NCI-H2196 (cell line): ENCODE data around the gene CDR2L.

Experiments
- DNase-seq: peaks from one replicate; lab custom pipeline; 2025; ENCODE audit not compliant: unreplicated experiment; lab: John Stamatoyannopoulos, UW

Gene CDR2L

DNA sequence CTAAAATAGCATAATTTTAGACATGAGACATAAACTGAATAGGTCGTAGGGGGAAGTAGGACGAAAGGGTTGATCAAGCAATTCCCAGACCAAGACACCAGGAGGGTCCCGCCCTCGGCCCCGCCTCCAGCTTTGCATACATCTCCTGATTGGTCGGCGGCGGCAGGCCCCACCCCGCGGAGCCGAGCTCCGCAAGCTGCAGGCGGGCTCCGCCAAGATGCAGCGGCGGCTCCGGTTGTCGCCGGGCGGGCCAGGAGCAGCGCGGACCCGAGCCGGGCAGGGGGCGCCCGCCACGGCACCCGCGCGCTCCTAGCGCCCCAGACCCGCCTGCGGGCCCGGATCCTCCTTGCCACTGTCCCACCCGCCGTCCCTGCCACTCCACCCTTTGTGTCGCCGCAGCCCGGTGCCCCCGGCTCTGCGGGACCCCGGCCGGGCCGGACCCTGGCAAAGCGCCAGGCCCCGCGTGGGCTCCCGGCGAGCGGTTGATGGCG is at the start of gene CDR2L:
Gene CDR2L (plus strand): TSS at position 215 of the 491 bp plus-strand sequence. CDS start 412 bp downstream, outside the sequence.
- DNase-seq = peak; percentile 94

DNA sequence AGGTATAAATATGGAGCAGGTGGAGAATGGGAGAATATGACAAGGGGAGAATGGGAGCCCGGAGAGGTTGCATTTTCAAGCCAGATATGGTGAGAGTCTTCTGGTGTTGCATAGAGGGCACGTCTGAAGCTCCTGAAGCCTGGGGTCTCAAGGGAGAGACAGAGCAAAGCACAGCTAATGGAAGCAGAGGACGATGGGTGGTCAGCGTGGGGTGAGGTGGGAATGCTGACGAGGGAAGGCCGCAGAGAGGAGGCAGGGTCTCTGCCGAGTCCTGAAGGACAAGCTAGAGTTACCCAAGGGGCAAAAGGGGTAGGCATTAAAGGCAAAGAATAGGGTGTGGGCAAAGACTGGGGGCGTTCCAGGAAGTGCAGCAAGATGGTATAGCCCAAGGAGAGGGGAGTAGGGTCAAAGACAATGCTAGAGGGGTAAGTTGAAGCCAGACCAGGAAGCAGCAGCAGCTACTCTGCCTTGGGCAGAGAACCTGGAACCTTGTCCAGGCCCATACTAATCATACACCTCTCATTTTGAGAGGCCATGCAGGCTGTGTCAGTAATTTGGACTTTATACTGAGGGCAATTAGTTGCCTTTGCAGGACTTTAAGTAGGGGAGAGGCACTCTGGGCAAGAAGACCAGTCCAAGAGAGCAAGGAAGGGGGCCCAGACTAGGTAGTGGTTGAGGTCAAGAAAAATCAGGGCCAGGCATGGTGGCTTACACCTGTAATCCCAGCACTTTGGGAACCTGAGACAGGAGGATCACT is 49.1 kb upstream of the CDR2L start:
- DNase-seq = no peak

DNA sequence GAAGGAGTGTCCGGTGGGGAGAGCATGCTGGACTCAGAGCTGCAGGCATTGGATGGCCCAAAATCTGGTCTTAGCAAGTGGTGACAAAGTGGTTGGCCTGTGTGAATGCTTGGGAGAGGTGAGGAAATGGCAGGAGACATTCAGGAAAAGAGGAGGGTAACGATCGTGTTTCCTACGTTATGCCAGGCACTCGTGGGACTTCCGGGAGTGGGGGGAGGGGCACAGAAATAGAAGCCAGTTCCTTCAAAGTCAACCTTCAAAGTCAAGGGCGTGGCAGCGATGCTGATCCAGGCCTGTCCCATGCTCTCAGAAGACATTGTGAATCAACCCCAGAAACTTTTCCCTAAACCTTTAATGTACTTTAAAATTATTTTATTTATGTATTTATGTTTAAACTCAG is 47.9 kb upstream of the CDR2L start:
- DNase-seq = no peak

DNA sequence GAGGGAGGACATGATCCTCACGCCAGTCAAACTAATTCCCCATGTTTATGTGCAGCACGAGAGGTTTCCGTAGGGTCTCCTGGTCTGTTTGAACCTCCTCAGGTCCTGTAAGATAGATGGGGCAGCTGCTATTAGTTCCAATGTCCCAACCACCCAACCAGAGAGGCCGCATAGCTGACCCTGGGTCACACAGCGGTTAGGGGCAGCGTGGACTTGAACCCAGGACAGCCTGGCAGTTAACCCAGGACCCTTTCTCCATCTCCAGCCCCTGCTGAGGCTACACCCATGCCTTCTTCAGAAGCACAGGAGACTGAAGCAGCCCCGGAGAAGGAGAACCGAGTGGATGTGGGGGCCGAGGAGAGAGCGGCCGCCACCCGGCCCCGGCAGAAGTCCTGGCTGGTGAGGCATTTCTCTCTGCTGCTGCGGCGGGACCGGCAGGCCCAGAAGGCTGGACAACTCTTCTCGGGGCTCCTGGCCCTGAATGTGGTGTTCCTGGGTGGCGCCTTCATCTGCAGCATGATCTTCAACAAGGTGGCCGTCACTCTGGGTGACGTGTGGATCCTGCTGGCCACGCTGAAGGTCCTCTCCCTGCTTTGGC is 46.2 kb upstream of the CDR2L start:
- DNase-seq = no peak

DNA sequence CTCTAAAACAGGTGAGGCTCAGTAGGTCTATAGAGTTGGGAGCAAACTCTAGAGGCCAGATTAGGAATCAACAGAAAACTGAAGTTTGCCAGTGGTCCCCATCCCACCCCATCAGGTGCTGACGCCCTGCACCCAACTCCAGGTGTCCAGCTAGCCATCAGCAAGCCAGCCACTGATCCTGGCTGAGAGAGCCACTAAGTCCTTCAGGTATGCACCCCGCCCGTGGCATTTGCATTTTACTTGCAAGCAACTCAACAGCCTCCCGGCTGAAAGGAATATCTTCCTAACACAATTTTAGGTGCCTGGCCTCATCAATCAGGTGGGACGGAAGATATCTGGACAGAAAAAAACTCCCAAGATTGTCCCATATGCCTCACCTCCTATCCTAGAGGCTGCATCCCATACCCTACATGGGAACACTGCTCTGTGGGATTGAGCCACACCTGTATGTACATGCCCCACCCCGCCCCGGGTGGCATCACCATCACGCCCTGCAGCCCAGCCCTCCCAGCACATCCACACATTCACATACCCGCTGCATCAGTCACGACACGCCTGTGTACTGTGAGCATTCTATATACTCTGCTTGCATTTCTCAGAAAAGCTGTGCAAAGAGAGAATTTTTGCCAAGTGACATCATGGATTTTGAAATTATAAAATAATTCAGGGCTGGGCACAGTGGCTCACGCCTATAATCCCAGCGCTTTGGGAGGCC is 43.5 kb upstream of the CDR2L start:
- DNase-seq = no peak

DNA sequence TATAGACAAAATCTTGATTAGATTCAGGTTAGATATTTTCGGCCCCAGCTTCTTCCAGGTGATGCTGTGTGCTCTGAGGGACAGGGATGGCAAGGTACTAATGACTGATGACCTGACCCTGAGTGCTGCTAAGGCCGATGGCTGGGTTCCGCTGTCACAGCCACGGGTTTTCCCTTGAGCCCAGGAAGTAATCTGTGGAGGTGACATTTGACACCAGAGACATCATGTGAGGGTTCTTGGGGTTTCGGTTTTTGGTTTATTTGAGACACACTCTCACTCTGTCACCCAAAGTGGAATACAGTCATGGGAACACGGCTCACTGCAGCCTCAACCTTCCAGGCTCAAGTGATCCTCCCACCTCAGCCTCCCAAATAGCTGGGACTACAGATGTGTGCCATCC is 41.9 kb upstream of the CDR2L start:
- DNase-seq = no peak

DNA sequence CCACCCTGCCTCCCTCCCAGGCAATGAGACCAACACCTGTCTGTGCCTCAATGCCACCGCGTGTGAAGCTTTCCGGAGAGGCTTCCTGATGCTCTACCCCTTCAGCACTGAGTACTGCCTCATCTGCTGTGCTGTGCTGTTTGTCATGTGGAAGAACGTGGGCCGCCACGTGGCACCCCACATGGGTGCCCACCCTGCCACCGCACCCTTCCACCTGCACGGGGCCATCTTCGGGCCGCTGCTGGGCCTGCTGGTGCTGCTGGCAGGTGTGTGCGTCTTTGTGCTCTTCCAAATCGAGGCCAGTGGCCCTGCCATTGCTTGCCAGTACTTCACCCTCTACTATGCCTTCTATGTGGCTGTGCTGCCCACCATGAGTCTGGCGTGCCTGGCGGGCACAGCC is 40.8 kb upstream of the CDR2L start:
- no peak for DNase-seq

DNA sequence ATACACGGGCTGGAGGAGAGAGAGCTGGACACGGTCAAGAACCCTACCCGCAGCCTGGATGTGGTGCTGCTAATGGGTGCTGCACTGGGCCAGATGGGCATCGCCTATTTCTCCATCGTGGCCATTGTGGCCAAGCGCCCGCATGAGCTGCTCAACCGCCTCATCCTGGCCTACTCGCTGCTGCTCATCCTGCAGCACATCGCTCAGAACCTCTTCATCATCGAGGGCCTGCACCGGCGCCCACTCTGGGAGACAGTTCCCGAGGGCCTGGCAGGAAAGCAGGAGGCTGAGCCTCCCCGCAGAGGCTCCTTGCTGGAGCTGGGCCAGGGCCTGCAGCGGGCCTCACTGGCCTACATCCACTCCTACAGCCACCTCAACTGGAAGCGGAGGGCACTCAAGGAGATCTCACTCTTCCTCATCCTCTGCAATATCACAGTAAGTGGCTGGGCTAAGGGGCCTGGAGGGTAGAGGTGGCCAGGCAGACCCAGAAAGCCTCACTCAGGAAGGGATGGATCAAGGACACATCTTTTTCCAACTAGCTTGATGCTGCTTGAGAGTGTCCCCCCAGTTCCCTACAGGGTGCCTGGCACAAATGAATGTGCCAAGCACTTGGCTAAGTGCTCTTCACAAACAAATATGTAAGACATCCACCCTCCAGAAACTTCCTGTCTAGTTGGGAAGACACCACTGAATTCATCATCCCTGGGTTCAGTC is 40.2 kb upstream of the CDR2L start:
- no peak for DNase-seq

DNA sequence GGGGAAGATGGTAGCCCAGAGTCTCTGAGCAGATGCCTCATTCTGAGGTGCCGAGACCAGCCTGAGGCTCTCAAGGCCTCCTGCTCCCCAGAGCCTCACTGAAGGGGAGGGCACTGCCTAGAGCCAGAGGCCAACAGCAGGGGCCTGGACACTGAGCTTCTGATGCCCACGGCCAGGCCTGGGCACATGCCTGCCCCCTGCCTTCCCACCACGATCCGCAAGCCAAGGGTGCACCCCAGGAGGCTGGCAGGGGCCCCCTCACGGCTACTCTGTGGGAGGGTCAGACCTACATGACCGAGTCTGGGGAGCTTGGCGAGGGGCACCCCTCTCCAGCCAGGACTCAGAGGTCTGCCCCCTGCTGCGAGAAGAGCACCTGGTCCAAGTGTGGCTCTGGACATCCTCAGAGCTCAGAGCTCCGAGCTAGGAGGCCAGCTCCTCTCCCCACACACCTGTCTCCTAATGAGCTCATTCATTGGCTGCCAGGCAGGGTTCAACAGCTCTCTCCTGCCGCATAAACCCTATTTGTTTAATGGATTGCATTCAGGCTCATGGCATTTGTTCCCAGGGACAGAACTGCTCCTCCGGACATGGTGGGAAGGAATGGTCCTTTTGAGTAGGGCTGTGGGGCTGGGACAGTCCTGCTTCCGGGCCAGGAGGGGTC is 37.8 kb upstream of the CDR2L start:
- DNase-seq = peak; percentile 54

DNA sequence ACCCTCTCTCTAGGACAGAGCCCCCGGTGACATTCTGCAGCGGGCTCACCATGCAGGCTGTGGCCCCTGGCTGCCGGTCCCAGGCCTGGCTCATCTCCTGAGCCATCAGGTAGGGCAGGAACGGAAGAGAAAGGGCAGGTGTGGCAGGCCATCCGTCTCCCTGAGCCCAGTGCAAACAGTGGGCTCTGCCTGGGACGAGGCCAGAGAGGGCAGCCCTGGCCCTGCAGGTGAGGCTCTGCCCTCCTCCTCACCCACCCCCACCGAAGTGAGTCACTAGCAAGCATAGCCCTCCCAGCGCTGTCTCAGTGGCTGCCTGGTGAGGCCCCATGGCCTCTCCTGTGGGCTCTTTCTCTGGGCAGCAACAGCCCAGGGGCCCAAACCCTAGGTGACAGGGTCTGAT is 37.2 kb upstream of the CDR2L start:
- peak; percentile 56 for DNase-seq

DNA sequence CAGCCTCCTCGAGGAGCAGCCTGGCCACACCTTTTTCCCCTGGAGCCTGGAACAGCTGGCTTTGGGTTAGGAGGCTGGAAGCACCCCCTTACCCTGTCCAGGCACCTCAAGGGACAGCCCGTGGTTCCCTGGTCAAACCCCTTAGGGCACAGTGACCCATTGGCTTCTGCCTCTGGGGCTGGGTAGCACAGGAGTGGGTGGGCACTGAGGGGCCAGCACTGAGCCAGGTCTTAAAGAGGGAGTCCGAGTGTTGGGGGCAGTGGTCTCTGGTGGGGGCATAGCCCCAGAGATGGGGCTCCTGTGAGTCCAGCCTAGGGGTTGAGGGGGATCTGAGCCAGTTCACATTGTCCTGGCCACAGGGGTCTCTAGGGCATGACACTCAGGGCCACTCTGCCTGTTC is 36.4 kb upstream of the CDR2L start:
- DNase-seq = no peak

DNA sequence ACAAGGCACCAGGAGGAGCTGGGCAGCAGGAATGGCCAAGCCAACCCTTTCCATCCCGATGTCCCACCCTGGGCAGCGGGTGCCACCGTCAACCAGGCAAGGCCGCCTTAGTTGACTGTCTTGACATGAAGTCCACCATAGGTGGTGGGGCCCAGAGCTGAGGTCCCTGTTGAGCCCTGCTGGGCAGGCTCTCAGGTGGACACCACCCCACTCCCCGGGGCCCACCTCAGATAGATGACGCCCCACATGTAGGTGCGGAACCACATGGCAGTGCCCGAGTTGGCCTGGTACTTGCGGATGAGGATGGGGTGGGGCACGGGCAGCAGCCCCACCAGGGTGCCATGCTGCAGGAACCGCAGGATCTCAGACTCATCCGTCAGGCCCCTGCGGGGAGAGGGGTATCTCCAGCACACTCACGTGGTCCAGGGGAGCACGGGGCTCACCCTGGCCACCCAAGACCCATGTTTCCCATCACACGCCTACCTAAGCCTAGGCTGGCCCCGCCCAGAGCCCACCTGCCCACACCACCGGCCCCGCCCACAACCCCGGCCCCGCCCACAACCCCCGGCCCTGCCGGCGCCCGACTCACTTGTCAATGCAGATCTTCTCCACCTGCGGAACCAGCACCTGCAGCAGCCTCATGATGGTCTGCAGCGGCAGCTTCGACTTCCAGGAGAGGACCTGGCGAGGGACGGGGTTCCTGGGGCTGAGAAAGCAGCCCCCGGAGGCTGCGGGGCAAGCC is 35.6 kb upstream of the CDR2L start:
- no peak for DNase-seq

DNA sequence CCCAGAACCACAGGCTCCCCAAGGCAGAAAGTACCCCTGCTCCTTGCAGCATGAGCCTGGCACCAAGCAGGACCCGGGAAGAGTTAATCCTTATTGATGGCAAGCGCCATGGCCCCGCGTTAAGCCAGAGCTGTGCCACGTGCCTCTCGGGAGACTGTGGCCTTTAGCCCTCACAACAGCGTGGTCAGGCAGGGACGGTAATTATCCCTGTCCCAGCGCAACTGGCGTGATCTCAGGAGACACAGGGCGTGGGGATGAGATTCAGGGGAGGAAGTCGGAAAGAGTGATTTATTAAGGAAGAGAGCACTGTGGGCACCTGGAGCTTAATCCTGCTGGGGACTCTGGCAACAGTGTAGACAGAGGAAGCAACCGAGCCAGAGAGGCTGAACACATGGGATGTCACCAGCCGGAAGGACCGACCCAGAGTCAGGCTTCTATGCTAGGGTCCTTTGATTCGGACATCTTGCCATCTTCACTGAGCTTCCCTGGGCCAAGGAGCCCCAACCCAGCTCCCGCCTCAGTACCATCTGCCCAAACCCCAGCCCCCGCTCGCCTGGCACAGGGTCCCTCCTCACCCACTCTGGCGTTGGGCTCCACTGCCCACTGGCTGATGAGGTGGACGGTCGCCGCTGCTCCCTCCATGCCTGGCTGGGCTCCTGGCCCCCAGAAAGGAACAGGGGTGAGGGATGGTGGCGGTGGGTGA is 34.9 kb upstream of the CDR2L start:
- no peak for DNase-seq

DNA sequence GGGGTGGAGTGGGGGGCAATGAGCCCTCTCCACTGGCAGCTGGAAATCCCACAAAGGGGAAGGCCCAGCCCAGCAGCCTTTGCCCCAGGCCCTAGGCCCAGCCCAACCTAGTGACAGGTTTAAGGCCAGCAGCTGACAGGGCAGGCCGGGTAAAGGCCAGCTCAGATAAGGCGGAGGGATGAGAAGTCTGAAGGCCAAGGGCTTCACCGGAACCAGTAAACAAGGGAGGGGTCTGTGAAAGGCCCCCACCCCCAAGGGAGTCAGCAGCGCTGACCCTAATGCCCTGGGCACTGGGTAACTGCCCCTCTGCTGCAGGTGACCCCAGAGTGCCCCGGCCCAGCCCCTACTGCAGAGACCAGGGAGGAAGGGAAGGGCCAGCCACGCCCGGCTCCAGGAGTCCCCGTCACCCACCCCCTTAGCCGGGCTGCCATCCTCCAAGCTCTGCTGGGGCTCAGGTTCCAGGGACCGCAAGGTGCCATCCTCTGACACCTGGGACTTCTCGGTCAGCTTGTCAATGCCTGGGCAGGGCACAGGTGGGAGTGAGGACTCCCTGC is 34.2 kb upstream of the CDR2L start:
- DNase-seq = no peak

DNA sequence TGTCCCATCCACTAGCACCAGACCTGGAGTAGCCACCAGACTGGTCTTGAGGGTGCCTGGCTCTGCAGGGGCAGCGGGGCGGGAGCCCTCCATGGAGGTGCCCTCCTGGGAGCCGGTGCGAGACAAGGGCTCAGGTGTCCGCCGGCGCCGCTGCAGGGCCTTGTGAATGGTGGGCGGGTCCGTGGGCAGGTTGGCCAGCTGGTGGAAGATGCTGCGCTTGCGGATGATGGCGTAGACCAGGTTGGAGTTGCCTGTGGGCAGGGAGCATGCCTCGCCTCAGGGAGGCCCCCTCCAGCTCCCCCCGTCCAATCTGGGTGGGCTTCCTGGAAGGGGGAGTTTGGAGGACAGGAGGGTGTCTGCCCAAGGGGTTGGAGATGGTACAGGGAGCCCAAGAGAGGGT is 33.3 kb upstream of the CDR2L start:
- DNase-seq = no peak

DNA sequence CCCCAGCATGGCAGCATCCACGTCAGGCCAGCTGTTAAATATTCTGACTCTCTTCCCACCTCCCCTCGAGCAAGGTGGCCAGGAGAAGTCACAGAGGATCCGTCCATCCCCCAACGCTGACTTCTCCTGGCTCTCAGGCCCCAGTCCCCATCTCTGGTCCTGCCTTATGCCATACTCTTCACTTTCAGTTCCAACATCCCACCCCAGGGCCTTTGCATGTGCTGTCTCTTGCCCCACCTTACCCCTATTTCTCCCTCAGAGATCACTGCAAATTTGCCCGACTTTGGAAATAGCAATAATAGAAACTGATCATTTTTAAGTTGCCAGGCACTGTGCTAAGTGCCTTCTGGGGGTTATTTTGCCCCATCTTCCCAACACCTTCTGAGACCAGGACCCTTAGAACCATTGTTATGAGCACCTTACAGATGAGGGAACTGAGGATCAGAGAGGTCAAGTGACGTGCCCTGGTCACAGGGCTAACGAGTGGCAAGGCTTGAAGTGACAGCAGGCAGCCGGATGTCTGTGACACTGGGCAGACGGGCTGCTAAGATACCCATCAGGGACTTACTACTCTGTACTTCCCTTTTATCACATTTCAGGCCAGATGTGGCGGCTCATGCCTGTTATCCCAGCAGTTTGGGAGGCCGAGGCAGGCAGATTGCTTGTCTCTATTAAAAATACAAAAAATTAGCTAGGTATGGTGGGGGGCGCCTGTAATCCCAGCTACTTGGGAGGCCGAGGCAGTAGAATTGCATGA is 32.6 kb upstream of the CDR2L start:
- DNase-seq = no peak

DNA sequence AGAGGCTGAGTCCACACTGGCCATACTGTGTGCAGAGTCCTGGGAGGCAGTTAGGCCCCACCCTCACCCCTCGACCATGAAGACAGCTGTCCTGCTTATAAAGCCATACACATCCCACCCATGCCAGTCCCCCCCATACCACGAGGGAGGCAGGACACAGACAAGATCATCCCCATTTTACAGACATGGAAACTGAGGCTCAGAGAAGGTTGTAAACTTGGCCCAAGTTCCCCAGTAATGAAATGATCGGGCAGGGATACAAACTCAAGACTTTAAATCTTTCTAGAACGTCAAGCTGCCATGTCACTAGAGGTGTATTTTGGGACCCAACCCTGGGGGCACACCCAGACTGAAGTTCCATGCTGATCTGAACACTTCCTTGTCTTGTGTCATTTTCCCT is 31.3 kb upstream of the CDR2L start:
- no peak for DNase-seq

DNA sequence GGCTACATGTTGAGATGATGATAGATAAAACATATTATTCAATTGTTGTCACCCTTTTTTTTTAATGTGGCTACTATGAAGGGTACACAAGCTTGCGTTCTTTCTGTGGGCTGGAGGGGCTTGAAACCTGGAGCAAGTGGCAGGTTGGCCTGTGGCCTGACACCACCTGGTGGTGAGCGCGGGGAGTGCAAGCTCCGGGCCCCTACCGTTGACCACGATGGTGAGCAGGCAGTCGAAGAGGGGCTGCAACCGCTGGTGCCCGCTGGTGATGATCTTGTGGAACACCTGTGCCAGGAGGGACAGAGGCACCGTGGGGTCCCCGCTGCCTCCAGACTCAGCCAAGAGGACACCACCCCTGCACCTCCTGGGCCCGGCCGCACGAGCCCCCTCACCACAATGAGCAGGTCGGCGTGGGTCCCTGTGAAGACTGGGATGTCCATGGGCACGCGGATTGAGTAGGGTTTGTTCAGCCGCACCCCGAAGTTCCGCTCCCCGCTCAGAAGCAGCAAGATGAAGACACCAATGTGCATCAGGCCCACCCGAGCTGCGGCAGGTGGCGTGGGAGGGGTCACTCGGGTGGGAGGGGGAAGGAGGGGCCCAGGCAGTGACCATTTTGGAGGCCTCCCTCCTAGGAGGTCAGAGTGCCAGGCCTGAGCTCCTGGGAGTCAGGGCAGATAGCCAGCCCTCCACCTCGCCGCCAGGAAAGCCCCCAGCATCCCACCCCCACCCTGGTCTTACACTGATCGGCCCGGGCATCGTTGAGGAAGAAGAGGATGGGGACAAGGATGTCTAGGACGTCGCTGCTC is 29.3 kb upstream of the CDR2L start:
- peak; percentile 75 for DNase-seq
